ENCODE measurements around the gene CDH16.

The CDH16 gene

GRCh38 chr16:66869424-66869823 is 49.3 kb downstream of the CDH16 start:
- no peak for DNase-seq

DNA sequence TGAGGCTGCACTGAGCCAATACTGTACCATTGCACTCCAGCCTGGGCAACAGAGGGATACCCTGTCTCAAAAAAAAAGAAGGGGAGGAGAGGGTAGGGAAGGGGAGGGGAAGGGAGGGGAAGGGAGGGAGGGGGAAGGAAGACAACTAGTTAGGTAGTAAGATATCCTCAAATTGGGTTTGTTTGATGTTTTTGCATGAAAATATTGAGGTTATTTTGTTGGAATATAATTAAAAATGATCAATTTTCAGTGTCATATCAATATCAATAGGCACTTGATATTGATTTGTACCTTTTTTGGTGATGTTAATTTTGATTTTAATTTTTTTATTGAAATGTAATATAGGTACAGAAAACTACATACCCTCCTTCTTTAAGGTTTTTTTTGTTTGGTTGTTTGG is 55.0 kb downstream of the CDH16 start:
- DNase-seq: no peak

GRCh38 chr16:66862023-66862520 is 56.6 kb downstream of the CDH16 start:
- DNase-seq: no peak

DNA sequence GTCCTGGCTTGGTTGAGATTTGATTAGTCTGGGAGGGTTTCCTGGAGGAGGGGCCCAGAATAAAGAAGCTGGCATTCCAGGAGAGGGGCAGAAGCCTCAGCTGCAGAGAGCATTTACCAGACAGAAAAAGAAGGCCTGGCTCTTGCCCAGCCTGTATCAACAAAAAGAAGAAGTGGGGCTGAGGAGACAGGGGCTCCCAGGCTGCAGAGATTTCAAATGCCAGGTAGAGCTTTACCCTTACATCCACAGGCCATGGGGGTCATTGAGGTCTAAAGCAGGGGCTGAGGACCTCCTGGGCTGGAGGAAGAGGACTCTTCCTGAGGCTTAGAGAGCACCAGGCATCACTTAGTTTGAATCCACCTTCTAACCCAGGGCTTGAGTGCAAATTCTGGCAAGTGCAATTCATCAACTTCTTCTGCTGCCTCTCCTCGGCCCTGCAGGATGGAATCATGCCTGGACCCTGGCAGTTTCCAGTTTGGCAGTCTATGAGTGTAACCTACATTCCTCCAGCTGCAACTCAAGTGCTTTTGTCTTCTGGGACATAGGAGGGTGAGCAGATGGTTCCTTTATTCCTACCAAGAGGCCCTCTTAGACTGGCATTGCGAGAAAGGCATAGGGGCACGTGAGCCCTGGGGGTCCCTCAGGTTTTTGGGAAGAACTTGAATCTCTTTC is 59.2 kb downstream of the CDH16 start:
- no peak for DNase-seq

DNA sequence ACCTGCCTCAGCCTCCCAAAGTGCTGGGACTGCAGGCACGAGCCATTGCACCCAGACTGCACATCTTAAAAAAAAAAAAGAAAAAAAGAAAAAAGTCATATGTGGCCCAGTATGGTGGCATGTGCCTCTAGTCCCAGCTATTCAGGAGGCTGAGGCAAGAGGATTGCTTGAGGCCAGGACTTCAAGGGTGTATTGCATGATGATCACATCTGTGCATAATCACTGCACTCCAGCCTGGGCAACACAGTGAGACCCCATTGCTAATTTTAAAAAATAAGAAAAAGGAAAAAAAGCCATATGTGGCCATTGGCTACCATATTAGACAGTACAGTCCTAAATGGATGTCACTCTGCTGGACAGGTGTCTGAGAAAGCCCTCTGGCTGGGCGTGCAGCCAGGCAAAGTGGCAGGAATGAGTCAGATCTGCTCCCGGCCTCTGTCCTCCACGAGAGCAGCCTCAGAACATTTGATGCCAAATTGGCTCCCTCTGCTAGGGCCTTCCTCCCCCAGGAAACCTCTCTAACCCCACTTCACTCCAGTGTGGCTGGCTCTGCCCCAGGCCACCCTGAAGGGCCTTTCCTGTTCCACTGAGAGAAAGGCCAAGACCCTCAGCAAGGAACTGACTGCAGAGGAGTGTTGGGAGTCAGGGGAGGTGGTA is 59.8 kb downstream of the CDH16 start:
- no peak for DNase-seq
